ENCODE data around the gene UBASH3B.

UBASH3B gene

GRCh38 chr11:122678406-122678805, 22.9 kb downstream of the UBASH3B start:
- TF ChIP-seq ZNF274 (IDR thresholded peaks at IDR 0.05; ENCODE audit: low read depth, low read length): no peak
- H3K4me3 ChIP-seq (ENCODE audit: low read length): no peak overlapping the region

- TF ChIP-seq ZNF274 (IDR thresholded peaks at IDR 0.05; ENCODE audit: low read depth, low read length): no peak
- no peak overlapping the region for H3K4me3 ChIP-seq (ENCODE audit: low read length)
These were observed 23.9 kb downstream of the UBASH3B start for GRCh38 chr11:122679466-122679865.

GRCh38 chr11:122681070-122681469, 25.5 kb downstream of the UBASH3B start:
- no peak for TF ChIP-seq ZNF274 (IDR thresholded peaks at IDR 0.05; ENCODE audit: low read depth, low read length)
- no peak overlapping the region for H3K4me3 ChIP-seq (ENCODE audit: low read length)

- no peak for TF ChIP-seq ZNF274 (IDR thresholded peaks at IDR 0.05; ENCODE audit: low read depth, low read length)
- no peak overlapping the region for H3K4me3 ChIP-seq (ENCODE audit: low read length)
These were observed 26.2 kb downstream of the UBASH3B start for GRCh38 chr11:122681735-122682134.

DNA sequence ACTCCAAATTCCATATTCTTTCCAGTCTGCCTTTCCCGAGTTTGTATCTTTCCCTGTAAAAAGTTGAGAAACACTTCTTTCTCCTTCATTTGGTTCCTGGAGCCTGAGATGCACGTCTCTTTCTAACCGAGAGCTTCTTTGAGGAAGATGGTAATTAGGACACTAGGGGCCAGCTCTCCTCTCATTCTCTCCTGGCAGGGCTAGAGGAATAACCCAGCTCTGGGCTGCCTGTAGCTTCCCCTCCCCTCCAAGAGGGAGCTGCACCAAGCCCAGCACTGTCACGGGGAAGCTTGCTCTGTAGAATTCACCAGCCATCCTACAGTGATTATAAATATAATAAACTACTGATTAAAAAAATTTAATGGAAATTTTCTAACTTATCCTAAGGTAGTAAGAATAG, 26.9 kb downstream of the UBASH3B start:
- no peak for TF ChIP-seq ZNF274 (IDR thresholded peaks at IDR 0.05; ENCODE audit: low read depth, low read length)
- no peak overlapping the region for H3K4me3 ChIP-seq (ENCODE audit: low read length)

- TF ChIP-seq ZNF274 (IDR thresholded peaks at IDR 0.05; ENCODE audit: low read depth, low read length): no peak
- H3K4me3 ChIP-seq (ENCODE audit: low read length): no peak overlapping the region
These were observed 29.5 kb downstream of the UBASH3B start for GRCh38 chr11:122685041-122685440.

GRCh38 chr11:122686111-122686510, 30.6 kb downstream of the UBASH3B start:
- TF ChIP-seq ZNF274 (IDR thresholded peaks at IDR 0.05; ENCODE audit: low read depth, low read length): no peak
- H3K4me3 ChIP-seq (ENCODE audit: low read length): no peak overlapping the region

GRCh38 chr11:122690384-122690783, 34.9 kb downstream of the UBASH3B start:
- no peak overlapping the region for H3K4me3 ChIP-seq (ENCODE audit: low read length)
- TF ChIP-seq ZNF274 (IDR thresholded peaks at IDR 0.05; ENCODE audit: low read depth, low read length): no peak

DNA sequence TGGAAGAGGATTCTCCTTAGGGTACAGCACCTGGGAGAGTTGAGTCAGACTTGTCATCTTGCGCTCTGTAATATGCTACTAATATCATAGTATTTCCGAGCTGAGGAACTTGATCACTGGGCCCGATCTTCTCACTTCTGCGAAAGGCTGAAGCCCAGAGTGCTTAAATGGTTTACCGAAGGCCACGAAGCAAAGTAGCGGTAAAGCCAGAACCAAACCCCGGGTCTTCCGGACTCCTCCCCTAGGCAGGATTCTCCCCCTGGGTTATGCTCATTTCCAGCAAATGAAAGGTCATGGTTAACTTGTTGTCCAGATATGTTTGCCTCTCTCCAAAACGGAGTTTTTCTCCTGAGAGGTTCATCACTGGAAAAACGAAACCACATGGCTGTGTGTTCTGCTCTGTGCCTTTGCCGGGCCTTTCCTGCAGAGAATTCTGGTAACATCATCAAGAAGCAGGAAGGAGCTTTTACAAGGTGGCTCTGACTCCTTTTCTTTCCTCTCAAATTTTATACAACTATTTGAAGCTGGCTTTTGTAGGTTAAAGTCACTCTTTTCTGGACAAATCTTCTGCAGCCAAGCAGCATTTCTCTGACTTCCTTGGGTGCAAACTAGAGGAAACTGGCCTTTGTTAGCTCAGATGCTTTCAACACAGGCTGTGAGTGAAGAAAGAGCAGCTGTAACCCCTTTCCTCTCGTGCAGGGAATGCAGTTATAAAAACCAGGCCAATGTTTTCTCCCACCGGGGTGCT, 35.5 kb downstream of the UBASH3B start:
- TF ChIP-seq ZNF274 (IDR thresholded peaks at IDR 0.05; ENCODE audit: low read depth, low read length): no peak
- no peak overlapping the region for H3K4me3 ChIP-seq (ENCODE audit: low read length)

DNA sequence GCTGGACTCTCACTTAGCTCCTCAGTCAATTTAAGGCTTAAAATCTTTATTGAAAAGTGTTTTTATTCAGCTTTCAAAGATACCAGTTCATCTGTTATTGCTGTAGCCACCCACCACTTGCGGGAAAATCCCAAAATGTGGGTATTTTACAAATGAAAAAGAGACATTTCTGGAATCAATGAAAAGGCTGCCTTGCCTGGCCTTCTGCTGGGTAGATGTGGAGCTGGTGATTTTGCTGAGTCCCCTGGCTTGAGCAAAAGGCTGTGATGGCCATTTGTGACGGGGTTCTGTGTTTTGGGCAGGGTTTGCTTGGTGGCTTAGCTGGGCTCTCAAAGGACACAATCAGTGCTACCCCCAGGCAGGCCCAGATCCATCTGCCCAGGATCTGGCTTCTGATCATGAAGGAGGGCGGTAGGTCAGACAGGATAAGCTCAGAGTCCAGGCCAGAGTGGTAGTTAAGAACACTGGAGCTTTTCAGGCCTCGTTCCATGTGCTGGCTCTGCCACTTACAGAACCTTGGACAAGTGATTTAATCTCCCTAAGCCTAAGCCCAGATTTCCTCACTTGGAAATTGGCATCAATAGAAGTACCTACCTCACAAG, 36.1 kb downstream of the UBASH3B start:
- no peak for TF ChIP-seq ZNF274 (IDR thresholded peaks at IDR 0.05; ENCODE audit: low read depth, low read length)
- no peak overlapping the region for H3K4me3 ChIP-seq (ENCODE audit: low read length)

DNA sequence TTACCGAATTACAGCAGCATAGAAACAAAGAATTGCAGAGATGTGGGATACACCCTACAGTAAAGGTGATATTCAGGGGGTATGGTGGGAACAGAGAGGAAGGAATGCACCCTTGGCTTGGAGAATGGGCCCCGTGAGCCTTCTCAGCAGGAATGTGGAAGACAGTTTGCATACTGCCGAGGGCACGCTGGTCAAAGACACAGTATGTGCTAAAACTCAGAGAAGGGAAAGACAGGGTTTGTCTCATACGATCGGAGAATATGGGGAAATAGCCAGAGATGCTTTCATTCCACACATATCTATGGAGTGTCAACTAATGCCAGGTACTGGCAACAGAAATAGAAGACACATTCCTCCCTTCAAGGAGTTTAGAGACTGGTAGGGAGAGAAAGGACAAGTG, 36.9 kb downstream of the UBASH3B start:
- no peak for TF ChIP-seq ZNF274 (IDR thresholded peaks at IDR 0.05; ENCODE audit: low read depth, low read length)
- no peak overlapping the region for H3K4me3 ChIP-seq (ENCODE audit: low read length)

DNA sequence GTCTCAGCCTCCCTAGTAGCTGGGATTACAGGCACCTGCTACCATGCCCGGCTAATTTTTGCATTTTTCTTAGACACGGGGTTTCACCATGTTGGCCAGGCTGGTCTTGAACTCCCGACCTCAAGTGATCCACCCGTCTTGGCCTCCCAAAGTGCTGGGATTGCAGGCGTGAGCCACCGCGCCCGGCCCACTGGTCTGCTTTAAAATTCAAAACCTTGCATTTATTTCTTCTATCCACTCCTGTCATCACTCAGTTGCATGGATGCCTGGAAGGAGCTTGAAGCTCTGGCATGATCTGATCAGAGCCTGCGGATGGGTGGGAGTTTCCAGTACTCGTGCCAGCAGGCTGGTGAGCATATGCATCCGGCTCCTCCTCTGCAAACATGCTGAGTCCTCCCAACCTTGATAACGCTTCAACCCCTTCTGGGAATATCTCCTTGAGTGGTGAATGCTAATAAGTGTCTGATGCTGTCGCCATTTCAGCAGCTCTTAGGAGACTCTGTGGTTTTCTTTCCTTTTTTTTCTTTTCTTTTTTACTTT, 39.6 kb downstream of the UBASH3B start:
- TF ChIP-seq ZNF274 (IDR thresholded peaks at IDR 0.05; ENCODE audit: low read depth, low read length): no peak
- H3K4me3 ChIP-seq (ENCODE audit: low read length): no peak overlapping the region

- TF ChIP-seq ZNF274 (IDR thresholded peaks at IDR 0.05; ENCODE audit: low read depth, low read length): no peak
- no peak overlapping the region for H3K4me3 ChIP-seq (ENCODE audit: low read length)
These were observed 41.1 kb downstream of the UBASH3B start for GRCh38 chr11:122696662-122697061.

GRCh38 chr11:122697636-122698167, 42.2 kb downstream of the UBASH3B start:
- no peak overlapping the region for H3K4me3 ChIP-seq (ENCODE audit: low read length)
- no peak for TF ChIP-seq ZNF274 (IDR thresholded peaks at IDR 0.05; ENCODE audit: low read depth, low read length)

- no peak overlapping the region for H3K4me3 ChIP-seq (ENCODE audit: low read length)
- no peak for TF ChIP-seq ZNF274 (IDR thresholded peaks at IDR 0.05; ENCODE audit: low read depth, low read length)
These were observed 42.9 kb downstream of the UBASH3B start for GRCh38 chr11:122698392-122698791.
